GM12874 (cell line): ENCODE results near the gene CTSS.

ENCODE experiments used
- TF ChIP-seq, protein P1 (sequence below): IDR thresholded peaks from 2 replicates; pipeline ENCODE4 v1.5.1; 2011; ENCODE audit warnings: low read depth, mild to moderate bottlenecking, control low read depth, low read length, moderate library complexity; ENCODE audit not compliant: insufficient read depth

The CTSS gene

DNA sequence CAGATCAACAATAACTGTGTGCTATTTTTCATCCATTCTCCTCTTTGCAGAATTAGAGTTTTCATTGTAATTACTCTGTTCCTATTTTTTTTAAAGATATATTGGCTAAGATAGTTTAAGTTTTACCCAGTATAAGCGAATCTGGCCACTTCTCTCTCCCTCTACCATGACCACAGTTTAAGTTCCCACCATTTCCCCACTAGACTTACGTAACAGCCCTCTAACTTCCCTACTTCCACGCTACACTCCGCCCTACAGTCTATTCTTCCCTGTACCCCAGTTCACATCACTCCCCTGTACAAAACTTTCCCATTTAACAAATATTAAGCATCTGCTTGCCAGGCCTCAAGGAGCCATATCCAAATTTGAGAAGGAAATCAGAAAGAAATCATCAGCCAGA lies 26.0 kb upstream of the CTSS start:
- TF ChIP-seq, protein P1, sequence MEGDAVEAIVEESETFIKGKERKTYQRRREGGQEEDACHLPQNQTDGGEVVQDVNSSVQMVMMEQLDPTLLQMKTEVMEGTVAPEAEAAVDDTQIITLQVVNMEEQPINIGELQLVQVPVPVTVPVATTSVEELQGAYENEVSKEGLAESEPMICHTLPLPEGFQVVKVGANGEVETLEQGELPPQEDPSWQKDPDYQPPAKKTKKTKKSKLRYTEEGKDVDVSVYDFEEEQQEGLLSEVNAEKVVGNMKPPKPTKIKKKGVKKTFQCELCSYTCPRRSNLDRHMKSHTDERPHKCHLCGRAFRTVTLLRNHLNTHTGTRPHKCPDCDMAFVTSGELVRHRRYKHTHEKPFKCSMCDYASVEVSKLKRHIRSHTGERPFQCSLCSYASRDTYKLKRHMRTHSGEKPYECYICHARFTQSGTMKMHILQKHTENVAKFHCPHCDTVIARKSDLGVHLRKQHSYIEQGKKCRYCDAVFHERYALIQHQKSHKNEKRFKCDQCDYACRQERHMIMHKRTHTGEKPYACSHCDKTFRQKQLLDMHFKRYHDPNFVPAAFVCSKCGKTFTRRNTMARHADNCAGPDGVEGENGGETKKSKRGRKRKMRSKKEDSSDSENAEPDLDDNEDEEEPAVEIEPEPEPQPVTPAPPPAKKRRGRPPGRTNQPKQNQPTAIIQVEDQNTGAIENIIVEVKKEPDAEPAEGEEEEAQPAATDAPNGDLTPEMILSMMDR = no peak

DNA sequence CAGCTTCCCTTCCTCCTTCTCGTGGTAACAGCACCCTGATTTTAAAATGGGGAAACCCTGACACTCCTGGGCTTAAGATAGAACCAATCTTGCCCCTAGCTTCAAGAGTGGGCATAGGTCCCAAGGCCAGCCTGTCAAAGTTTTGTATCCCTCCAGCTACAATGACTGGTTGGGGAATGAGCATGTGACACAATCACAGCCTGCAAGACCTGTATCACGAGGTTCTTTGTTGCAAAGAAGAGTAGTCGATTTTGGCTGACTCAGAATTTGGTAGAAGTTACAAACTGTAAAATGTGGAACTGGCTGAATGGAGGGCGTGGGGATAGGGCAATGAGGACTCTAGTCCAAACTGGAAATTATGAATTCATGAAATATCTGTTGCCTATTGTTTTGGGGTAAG lies 23.8 kb upstream of the CTSS start:
- TF ChIP-seq, protein P1 = no peak

DNA sequence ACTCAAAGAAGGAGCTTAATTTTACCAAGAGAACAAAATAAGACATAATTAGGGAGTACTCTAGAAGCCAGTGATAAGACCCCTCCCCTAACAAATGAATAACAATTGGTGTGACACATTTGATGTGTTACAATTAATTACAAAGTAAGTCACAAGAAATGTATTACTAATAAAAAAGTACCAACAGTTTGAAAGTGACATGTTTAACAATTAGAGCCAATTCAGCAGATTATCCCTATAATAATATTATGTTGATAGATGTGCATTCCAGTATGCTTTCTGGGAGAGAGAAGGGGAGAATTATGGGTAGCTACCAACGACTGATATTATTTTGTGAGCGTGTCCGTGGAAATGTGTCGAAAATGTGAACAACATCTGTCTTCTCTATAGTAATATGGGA lies 23.4 kb upstream of the CTSS start:
- TF ChIP-seq, protein P1 = no peak

GRCh38 chr1:150787455-150787854 lies 21.9 kb upstream of the CTSS start:
- TF ChIP-seq, protein P1 = no peak

DNA sequence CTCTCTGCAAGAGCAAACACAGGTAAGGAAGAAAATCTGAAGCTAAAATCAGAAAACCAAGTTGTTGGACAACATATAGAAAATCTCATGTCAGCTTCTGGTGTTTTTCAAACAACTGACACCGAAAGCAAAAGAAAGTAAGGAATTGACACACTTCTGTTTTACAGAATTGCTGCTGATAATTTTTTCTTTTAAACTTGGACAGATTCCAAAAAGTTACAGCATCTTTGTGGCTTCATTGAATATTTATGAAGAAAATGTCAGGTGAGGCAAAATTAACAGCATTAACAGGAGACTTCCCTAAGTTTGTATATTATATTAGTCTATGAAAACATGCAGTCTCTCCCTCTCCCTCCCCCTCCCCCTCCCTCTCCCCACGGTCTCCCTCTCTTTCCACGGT lies 14.9 kb upstream of the CTSS start:
- TF ChIP-seq, protein P1 = no peak

DNA sequence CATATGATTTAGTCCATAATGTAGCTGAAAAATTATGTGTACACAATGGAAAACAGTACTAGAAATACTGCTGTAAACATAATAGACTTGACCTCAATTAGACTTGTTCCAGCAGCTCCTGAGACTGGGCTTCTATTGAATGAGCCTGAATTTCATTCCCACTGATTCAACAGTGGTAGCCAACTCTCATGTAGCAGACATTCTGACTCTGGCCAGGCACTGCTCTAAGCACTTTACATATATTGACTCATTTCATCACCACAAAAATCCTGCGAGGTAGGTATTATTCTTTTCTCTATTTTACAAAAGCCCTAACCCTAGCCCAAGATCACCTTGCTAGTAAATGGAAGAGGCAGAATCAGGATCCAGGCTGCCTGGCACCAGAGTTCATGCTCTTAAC lies 12.8 kb upstream of the CTSS start:
- TF ChIP-seq, protein P1 = no peak

GRCh38 chr1:150777544-150777943 lies 12.0 kb upstream of the CTSS start:
- TF ChIP-seq, protein P1 = no peak

DNA sequence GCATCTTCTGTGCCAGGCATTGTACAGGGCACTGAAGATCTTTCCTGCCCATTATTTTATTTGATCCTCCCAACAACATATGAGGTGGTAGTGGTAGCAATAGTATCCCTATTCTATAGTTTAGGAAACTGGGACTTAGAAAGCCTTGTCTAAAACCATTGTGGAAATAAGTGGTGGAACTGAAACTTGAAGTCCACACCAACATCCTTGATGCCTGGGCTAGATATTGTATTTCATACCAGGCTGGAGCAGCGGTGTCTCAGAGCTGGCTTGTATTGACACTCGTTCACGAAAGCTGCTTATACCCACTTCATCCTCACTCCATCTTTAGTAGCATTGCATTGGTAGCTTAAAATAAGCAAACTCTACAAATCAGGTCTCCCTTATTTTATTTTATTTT lies 9.7 kb upstream of the CTSS start:
- TF ChIP-seq, protein P1 = no peak
